IMR-90 (cell line): ENCODE data around the gene CTDP1. TPM values are rescaled to one million over a fixed set of nuclear protein-coding genes. Genes with fewer than 3 reads are reported as not detected.

Experiments used
- ATAC-seq: fragments of 200-7000 bp; cut with Tn5 transposase; 2 replicates; pipeline ENCODE4 v1.9.1; 2020; ENCODE audit warnings: low read depth, mild to moderate bottlenecking, moderate library complexity
- BruUV-seq: library from RNA; stranded (reverse); fragments of 400-500 nt; replicated peaks from 2 replicates; lab custom pipeline; 2021; lab: Mats Ljungman, UMichigan
- CTCF ChIA-PET: fragments of 300-600 bp; formaldehyde crosslinking; extraction: SDS; loops from one replicate; lab custom pipeline; 2021; ENCODE audit warnings: antibody characterized with exemption; lab: Yijun Ruan, JAX
- POLR2A ChIA-PET: fragments of 300-600 bp; sonication (Branson Sonifier 250); formaldehyde crosslinking; loops from one replicate; lab custom pipeline; 2022; ENCODE audit warnings: antibody characterized with exemption; ENCODE audit not compliant: unreplicated experiment; lab: Charles Lee
- DNase-seq: peaks from one replicate; pipeline ENCODE4 v3.0.0; 2013
- H2AFZ ChIP-seq: replicated peaks from 2 replicates; pipeline ENCODE3; 2013; ENCODE audit warnings: low read length, mild to moderate bottlenecking; ENCODE audit not compliant: poor library complexity
- H2AK5ac ChIP-seq: 2 replicates; pipeline ENCODE4 v1.6.1; 2013; ENCODE audit warnings: low read depth, low read length, inconsistent platforms
- H2AK9ac ChIP-seq: replicated peaks from 2 replicates; pipeline ENCODE3; 2013; ENCODE audit warnings: mild to moderate bottlenecking, low read depth, low read length, moderate library complexity; ENCODE audit not compliant: poor library complexity
- H2BK120ac ChIP-seq: 2 replicates; pipeline ENCODE4 v1.6.1; 2013; ENCODE audit warnings: low read depth, low read length, inconsistent platforms
- H2BK15ac ChIP-seq: 3 replicates; pipeline ENCODE4 v1.6.1; 2013; ENCODE audit warnings: low read depth, low read length, inconsistent platforms
- H2BK20ac ChIP-seq: 2 replicates; pipeline ENCODE4 v1.6.1; 2013; ENCODE audit warnings: low read depth, mild to moderate bottlenecking, inconsistent platforms, low read length, moderate library complexity
- H2BK5ac ChIP-seq: 2 replicates; pipeline ENCODE4 v1.6.1; 2013; ENCODE audit warnings: mild to moderate bottlenecking, low read depth, low read length, inconsistent platforms; ENCODE audit not compliant: poor library complexity, severe bottlenecking
- H3K14ac ChIP-seq: replicated peaks from 2 replicates; pipeline ENCODE4 v1.6.1; 2013; ENCODE audit warnings: low read depth, low read length, inconsistent platforms
- H3K18ac ChIP-seq: 2 replicates; pipeline ENCODE4 v1.6.1; 2013; ENCODE audit warnings: low read depth, low read length, control low read depth
- H3K23ac ChIP-seq: 2 replicates; pipeline ENCODE4 v1.6.1; 2013; ENCODE audit warnings: low read depth, low read length, inconsistent platforms
- H3K27ac ChIP-seq: 2 replicates; pipeline ENCODE4 v1.5.1; 2013; ENCODE audit warnings: mild to moderate bottlenecking, control low read depth, low read length; ENCODE audit not compliant: insufficient read depth
- H3K27me3 ChIP-seq: 2 replicates; pipeline ENCODE4 v1.6.1; 2013; ENCODE audit warnings: low read length; ENCODE audit not compliant: control insufficient read depth, insufficient read depth
- H3K36me3 ChIP-seq: 2 replicates; pipeline ENCODE4 v1.6.1; 2013; ENCODE audit warnings: low read length, mixed read lengths; ENCODE audit not compliant: control insufficient read depth, insufficient read depth
- H3K4ac ChIP-seq: 2 replicates; pipeline ENCODE4 v1.6.1; 2013; ENCODE audit warnings: low read depth, low read length, inconsistent platforms
- H3K4me1 ChIP-seq: 2 replicates; pipeline ENCODE4 v1.6.1; 2013; ENCODE audit warnings: low read length, mixed read lengths; ENCODE audit not compliant: control insufficient read depth, insufficient read depth
- H3K4me2 ChIP-seq: 2 replicates; pipeline ENCODE4 v1.6.1; 2013; ENCODE audit warnings: low read depth, mild to moderate bottlenecking, control low read depth, low read length, moderate library complexity
- H3K4me3 ChIP-seq: 2 replicates; pipeline ENCODE4 v1.5.1; 2013; ENCODE audit warnings: low read depth, mild to moderate bottlenecking, control low read depth, low read length, moderate library complexity; ENCODE audit not compliant: insufficient read depth
- H3K56ac ChIP-seq: 2 replicates; pipeline ENCODE4 v1.6.1; 2013; ENCODE audit warnings: low read length, inconsistent platforms; ENCODE audit not compliant: insufficient read depth; ENCODE audit errors: extremely low read depth
- H3K79me1 ChIP-seq, 2 experiments: 2 replicates each; pipeline ENCODE4 v1.6.1; 2013; ENCODE audit warnings: low read length in 2 of 2, inconsistent platforms in 1 of 2, low read depth in 1 of 2
- H3K9ac ChIP-seq: 2 replicates; pipeline ENCODE4 v1.6.1; 2013; ENCODE audit warnings: low read depth, low read length, control low read depth
- H3K9me1 ChIP-seq: 2 replicates; pipeline ENCODE4 v1.6.1; 2013; ENCODE audit warnings: low read length, inconsistent platforms; ENCODE audit not compliant: insufficient read depth
- H3K9me3 ChIP-seq: 2 replicates; pipeline ENCODE4 v1.6.1; 2013; ENCODE audit warnings: low read length; ENCODE audit not compliant: control insufficient read depth, insufficient read depth
- H4K20me1 ChIP-seq: 2 replicates; pipeline ENCODE4 v1.6.1; 2013; ENCODE audit warnings: low read length, inconsistent platforms; ENCODE audit not compliant: insufficient read depth
- H4K5ac ChIP-seq: 2 replicates; pipeline ENCODE4 v1.6.1; 2013; ENCODE audit warnings: mild to moderate bottlenecking, low read depth, low read length, control low read depth
- H4K8ac ChIP-seq, 2 experiments: 2 replicates each; pipeline ENCODE4 v1.6.1; 2013; ENCODE audit warnings: low read depth in 2 of 2, low read length in 2 of 2, control low read depth in 1 of 2, inconsistent platforms in 1 of 2
- H4K91ac ChIP-seq: 2 replicates; pipeline ENCODE4 v1.6.1; 2013; ENCODE audit warnings: low read depth, low read length, inconsistent platforms; ENCODE audit not compliant: insufficient read depth
- CEBPB ChIP-seq: IDR thresholded peaks from 2 replicates; pipeline ENCODE4 v1.6.1; 2012; ENCODE audit warnings: low read depth, low read length, improper control_type of control experiment
- CHD1 ChIP-seq: IDR thresholded peaks from 2 replicates; pipeline ENCODE4 v1.6.1; 2012; ENCODE audit warnings: low read depth, low read length, improper control_type of control experiment
- CTCF ChIP-seq: conservative IDR thresholded peaks from 2 replicates; pipeline ENCODE4 v1.5.1; 2012; ENCODE audit warnings: mild to moderate bottlenecking, low read depth, low read length, improper control_type of control experiment
- FOS ChIP-seq: fragments of 150-350 bp; IDR thresholded peaks from 2 replicates; pipeline ENCODE4 v1.6.1; 2016; ENCODE audit warnings: low read depth, low read length
- MAZ ChIP-seq: IDR thresholded peaks from 2 replicates; pipeline ENCODE4 v1.6.1; 2012; ENCODE audit warnings: low read depth, mild to moderate bottlenecking, low read length, improper control_type of control experiment, moderate library complexity, borderline replicate concordance
- MXI1 ChIP-seq: IDR thresholded peaks from 2 replicates; pipeline ENCODE4 v1.6.1; 2012; ENCODE audit warnings: low read depth, mild to moderate bottlenecking, low read length, moderate library complexity, borderline replicate concordance
- POLR2A ChIP-seq: IDR thresholded peaks from 2 replicates; pipeline ENCODE4 v1.6.1; 2012; ENCODE audit warnings: mild to moderate bottlenecking, low read depth, low read length
- RCOR1 ChIP-seq: IDR thresholded peaks from 2 replicates; pipeline ENCODE4 v1.6.1; 2012; ENCODE audit warnings: mild to moderate bottlenecking, low read length, improper control_type of control experiment; ENCODE audit not compliant: insufficient replicate concordance
- RFX5 ChIP-seq: IDR thresholded peaks from 2 replicates; pipeline ENCODE4 v1.8.0; 2012; ENCODE audit warnings: low read depth, mild to moderate bottlenecking, low read length, moderate library complexity
- USF2 ChIP-seq: fragments of 150-350 bp; IDR thresholded peaks from 2 replicates; pipeline ENCODE4 v1.6.1; 2017; ENCODE audit warnings: mild to moderate bottlenecking, antibody characterized with exemption, low read length, low read depth
- WGBS, 2 experiments: methylation state at CpG; one replicate each; pipeline versions ENCODE4 v1.1.5 to v1.1.7; 2013; ENCODE audit warnings: missing lambda C conversion rate in 2 of 2; ENCODE audit not compliant: insufficient read length in 1 of 2; ENCODE audit errors: extremely low coverage in 2 of 2; 5-methylcytosine and 5-hydroxymethylcytosine counted together
- dilution Hi-C: fragments of 300-500 bp; cut with HindIII; formaldehyde crosslinking; loops from one replicate; pipeline ENCODE4 v1.14.3; 2018; ENCODE audit warnings: low sequenced_read_pairs; ENCODE audit not compliant: unreplicated experiment
- in situ Hi-C: fragments of 300-500 bp; cut with MboI; formaldehyde crosslinking; loops from 3 replicates; pipeline ENCODE4 v1.14.3; 2019; ENCODE audit warnings: low sequenced_read_pairs, inconsistent platforms, mixed read lengths
- intact Hi-C: fragments of 100-400 bp; cut with micrococcal nuclease; formaldehyde crosslinking; loops from 2 replicates; pipeline ENCODE4 v1.10.0; 2022
- polyA plus RNA-seq, 3 experiments: library from polyadenylated mRNA; depleted of rRNA; stranded (reverse); fragments of >200 nt; gene quantifications; 2 replicates each; pipeline ENCODE4 v1.2.3, GENCODE V29; 2012; ENCODE audit warnings: low replicate concordance in 1 of 3
- total RNA-seq: library from RNA; depleted of rRNA; stranded (reverse); fragments of >200 nt; gene quantifications from 2 replicates; pipeline ENCODE4 v1.2.3, GENCODE V29; 2012

The CTDP1 gene
- total and polyA plus RNA-seq, 2 of the 4 experiments (the other 2 are of a cell fraction): 13.4 to 17.6 TPM

GRCh38 chr18:79771446-79772107 is 92.0 kb downstream of the CTDP1 start:
- Histone ChIP-seq H2BK120ac (no peak overlapping the region), H2AFZ (no peak overlapping the region), H3K9me3 (peaks cover 21% of the 10 kb centered on the region), H2BK5ac (no peak overlapping the region), H3K9ac (no peak overlapping the region), H3K79me1 (no peaks in the 10 kb centered on the region), H3K4me1 (no peaks in the 10 kb centered on the region), H3K36me3 (no peaks in the 10 kb centered on the region), H2BK20ac (no peak overlapping the region), H3K18ac (no peak overlapping the region), H3K9me1 (no peaks in the 10 kb centered on the region), H2AK9ac (no peak overlapping the region), H3K4me3 (no peak overlapping the region), H4K91ac (no peak overlapping the region), H3K4ac (no peak overlapping the region), H4K20me1 (no peaks in the 10 kb centered on the region), H2BK15ac (no peak overlapping the region), H3K56ac (no peak overlapping the region), H4K8ac (no peak overlapping the region), H3K27me3 (peaks cover 32% of the 10 kb centered on the region), H3K4me2 (no peak overlapping the region), H3K14ac (no peak overlapping the region), H2AK5ac (no peak overlapping the region), H4K5ac (no peak overlapping the region), H3K23ac (no peak overlapping the region), H3K27ac (no peak overlapping the region)
- ATAC-seq (no peak), DNase-seq (no peak)
- dilution Hi-C loops (no loop called here), intact Hi-C loops (no loop called here), in situ Hi-C loops (no loop called here)
- ChIA-PET POLR2A (no interaction called here), CTCF (no interaction called here)
- WGBS, 2 experiments: 73% methylated on average over 3 of the region's 35 CpGs; no CpG with 5 or more reads in 1 of the 2 experiments
- no peak for TF ChIP-seq USF2
- TF ChIP-seq MAZ: no peak
- TF ChIP-seq CEBPB: no peak
- TF ChIP-seq RCOR1: no peak
- TF ChIP-seq FOS: no peak
- TF ChIP-seq CHD1: no peak
- no peak for TF ChIP-seq MXI1
- no peak for TF ChIP-seq RFX5
- no peak for TF ChIP-seq POLR2A
- TF ChIP-seq CTCF: no peak
- BruUV-seq: no TSS peak
